Measurements from ENCODE around the gene MYO9B.

Gene MYO9B

DNA sequence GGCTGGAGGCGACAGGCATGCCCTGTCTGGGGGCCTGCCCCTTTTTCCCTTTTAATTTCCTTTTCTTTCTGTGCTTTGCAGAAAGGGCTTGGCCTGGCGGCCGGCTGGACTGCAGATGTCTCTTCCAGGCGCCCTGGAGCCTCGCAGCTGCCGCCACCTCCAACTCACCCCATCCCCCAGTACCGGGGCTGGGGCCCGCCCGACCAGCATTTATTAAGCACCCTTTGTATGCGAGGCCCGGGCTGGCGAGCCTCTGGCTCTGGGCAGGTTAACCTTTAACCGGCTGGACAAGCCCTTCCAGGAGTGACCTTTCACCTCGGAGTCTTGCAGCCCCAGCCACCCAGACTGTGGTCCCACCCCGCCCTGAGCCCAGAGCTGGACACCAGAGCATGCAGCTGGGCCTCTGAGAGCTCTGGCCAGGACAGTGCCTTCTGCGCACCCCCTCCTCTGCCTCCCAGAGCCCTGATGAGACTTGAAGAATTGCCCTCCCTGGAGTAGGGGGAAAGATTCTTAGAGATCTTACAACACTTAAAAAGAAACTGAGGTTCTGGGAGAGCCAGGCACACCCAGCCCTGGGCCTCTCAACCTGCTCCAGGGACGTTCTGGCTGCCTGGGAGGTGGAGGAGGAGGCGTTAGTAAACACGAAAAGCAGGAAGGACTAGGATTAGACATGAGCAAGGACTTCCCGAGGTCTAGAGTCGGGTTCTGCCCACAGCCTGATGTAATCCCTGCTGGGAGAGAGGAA, 171.3 kb downstream of the MYO9B start:
- peak overlapping the region; percentile 98 for H3K4me3 Mint-ChIP-seq
- H3K9me3 Mint-ChIP-seq: no peaks in the 10 kb centered on the region
- no peaks in the 10 kb centered on the region for H3K36me3 Mint-ChIP-seq
- DNase-seq (ENCODE audit: low spot score in 2 of 2): no peak
- peaks cover 16% of the 10 kb centered on the region for H3K4me1 Mint-ChIP-seq
- H3K27me3 Mint-ChIP-seq: no peaks in the 10 kb centered on the region
- peak overlapping the region; percentile 85 for H3K27ac Mint-ChIP-seq
- peak; percentile 3 for ATAC-seq (ENCODE audit: low read depth)

DNA sequence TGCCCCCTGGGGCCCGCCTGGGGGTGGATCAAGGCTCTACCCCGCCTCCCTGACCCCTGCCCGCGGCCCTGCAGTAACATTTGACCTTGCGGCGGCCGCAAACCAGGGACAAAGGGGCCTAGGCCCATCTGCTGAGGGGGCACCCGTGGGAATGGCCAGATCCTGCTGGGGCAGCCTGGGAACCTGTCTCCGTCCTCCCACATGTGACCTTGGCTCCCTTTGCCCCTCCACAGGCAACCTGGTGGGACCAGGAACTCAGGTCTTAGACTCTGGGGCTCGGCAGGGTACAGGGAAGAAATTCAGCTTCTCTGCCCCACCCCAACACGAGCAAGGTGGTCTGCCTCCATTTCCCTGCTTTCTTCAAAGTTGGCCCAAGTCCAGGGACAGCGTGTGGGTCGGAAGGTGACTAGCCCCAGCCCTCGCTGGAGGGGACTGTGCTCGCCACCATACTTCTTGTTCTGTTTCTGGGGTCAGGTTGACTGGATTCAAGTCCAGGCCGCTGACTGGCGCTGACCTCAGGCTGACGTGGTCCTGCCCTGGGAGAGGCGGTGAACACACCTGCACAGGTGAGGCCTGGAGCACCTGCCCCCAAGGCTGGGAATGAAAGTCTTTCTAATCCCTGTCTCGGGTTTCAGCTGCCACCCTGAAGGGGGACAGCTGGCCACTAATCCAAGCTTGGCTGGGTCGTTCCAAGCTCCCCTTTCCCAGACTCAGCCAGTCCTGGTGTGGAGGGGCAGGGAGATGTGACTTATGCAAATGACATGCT, 172.6 kb downstream of the MYO9B start:
- no peak for ATAC-seq (ENCODE audit: low read depth)
- no peak overlapping the region for H3K27ac Mint-ChIP-seq
- no peaks in the 10 kb centered on the region for H3K9me3 Mint-ChIP-seq
- peak overlapping the region; percentile 17 for H3K4me3 Mint-ChIP-seq
- DNase-seq (ENCODE audit: low spot score in 2 of 2): no peak
- peaks cover 12% of the 10 kb centered on the region for H3K4me1 Mint-ChIP-seq
- no peaks in the 10 kb centered on the region for H3K36me3 Mint-ChIP-seq
- H3K27me3 Mint-ChIP-seq: no peaks in the 10 kb centered on the region

DNA sequence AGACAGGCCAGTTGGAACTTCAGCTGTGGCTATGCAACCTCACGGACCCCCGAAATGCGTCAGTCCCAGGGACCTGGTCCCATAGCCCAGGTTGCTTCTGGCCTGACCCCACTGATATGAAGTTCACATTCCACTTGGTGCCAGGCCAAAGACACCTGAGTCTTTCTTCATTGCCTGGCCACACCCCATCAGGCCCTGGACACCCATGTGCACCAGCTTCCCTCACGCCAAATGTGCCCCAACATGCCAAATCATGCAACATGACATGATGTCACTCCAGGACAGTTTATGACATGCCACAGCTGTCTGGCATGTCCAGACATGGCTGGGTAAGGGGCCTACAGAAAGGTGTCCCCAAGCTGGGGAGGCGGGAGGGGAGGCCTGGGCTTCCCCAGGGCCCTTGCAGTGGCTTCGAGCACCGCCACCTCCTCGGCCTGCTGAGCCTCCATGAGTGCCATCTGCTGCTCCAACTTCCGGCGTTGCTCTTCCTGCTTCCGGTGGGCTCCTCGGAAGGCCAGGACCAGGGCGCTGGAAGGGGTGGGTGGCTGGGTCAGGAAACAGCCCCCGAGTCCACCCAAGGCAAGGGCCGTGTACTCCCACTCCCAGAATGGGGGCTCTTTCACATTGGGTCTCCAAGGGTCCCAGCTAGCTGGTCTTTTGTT, 174.4 kb downstream of the MYO9B start:
- Mint-ChIP-seq H3K4me3 (no peak overlapping the region), H3K4me1 (peaks cover 9% of the 10 kb centered on the region), H3K36me3 (no peaks in the 10 kb centered on the region), H3K27ac (no peak overlapping the region), H3K27me3 (no peaks in the 10 kb centered on the region), H3K9me3 (no peaks in the 10 kb centered on the region)
- DNase-seq (ENCODE audit: low spot score in 2 of 2) (no peak), ATAC-seq (ENCODE audit: low read depth) (no peak)

- no peak overlapping the region for H3K27ac Mint-ChIP-seq
- H3K9me3 Mint-ChIP-seq: no peaks in the 10 kb centered on the region
- no peaks in the 10 kb centered on the region for H3K4me1 Mint-ChIP-seq
- ATAC-seq (ENCODE audit: low read depth) (no peak), DNase-seq (ENCODE audit: low spot score in 2 of 2) (no peak)
- no peaks in the 10 kb centered on the region for H3K27me3 Mint-ChIP-seq
- no peaks in the 10 kb centered on the region for H3K36me3 Mint-ChIP-seq
- H3K4me3 Mint-ChIP-seq: no peak overlapping the region
These were observed 179.1 kb downstream of the MYO9B start for GRCh38 chr19:17254636-17255035.

GRCh38 chr19:17255150-17255621, 179.6 kb downstream of the MYO9B start:
- no peak overlapping the region for H3K4me3 Mint-ChIP-seq
- no peaks in the 10 kb centered on the region for H3K9me3 Mint-ChIP-seq
- ATAC-seq (ENCODE audit: low read depth) (no peak), DNase-seq (ENCODE audit: low spot score in 2 of 2) (no peak)
- no peaks in the 10 kb centered on the region for H3K27me3 Mint-ChIP-seq
- H3K36me3 Mint-ChIP-seq: no peaks in the 10 kb centered on the region
- no peak overlapping the region for H3K27ac Mint-ChIP-seq
- no peaks in the 10 kb centered on the region for H3K4me1 Mint-ChIP-seq

DNA sequence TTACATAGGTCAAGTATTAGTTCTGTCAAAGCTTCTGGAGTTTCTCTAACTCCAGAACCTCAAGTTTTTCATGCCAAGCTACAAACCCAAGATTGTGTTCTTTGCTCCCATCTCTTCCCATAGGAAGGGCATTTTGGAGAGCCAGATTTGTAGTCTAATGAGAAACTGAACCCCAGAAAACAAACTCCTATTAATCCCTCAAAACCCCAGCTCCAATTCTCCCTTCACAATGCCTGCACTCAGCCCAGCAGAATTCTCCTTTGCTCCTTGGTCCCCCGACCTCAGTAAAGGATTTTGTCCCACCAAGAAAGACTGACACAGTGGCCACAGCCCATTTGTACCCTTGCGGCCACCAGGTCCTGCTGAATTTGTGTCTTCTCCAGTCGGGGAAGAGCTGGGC, 180.6 kb downstream of the MYO9B start:
- Mint-ChIP-seq H3K4me3 (no peak overlapping the region), H3K36me3 (no peaks in the 10 kb centered on the region), H3K27me3 (no peaks in the 10 kb centered on the region), H3K4me1 (peaks cover 5% of the 10 kb centered on the region), H3K27ac (no peak overlapping the region), H3K9me3 (no peaks in the 10 kb centered on the region)
- DNase-seq (ENCODE audit: low spot score in 2 of 2): no peak
- ATAC-seq (ENCODE audit: low read depth): no peak

GRCh38 chr19:17259118-17259780, 183.7 kb downstream of the MYO9B start:
- H3K4me1 Mint-ChIP-seq: peaks cover 5% of the 10 kb centered on the region
- H3K27me3 Mint-ChIP-seq: no peaks in the 10 kb centered on the region
- no peaks in the 10 kb centered on the region for H3K36me3 Mint-ChIP-seq
- ATAC-seq (ENCODE audit: low read depth) (no peak), DNase-seq (ENCODE audit: low spot score in 2 of 2) (no peak)
- no peak overlapping the region for H3K27ac Mint-ChIP-seq
- H3K9me3 Mint-ChIP-seq: no peaks in the 10 kb centered on the region
- H3K4me3 Mint-ChIP-seq: no peak overlapping the region

DNA sequence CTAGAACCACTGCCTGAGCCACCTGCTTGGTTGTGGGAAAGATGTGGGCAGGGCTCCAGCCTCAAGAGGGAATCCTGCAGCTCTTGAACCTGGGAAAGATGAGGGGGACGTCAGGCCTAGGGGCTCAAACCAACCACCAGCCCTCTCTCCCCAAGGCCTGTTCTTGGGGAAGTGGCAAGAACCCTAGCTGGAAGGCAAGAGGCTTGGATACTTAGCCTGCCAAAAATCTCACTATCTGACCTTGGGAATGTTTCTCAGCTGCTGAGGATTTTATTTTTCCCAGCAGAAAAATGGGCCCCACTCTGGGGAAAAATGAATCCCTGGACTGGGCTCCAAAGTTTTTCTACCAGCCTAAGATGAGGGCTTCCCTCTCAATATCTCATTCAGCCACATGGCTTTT, 184.4 kb downstream of the MYO9B start:
- H3K27me3 Mint-ChIP-seq: no peaks in the 10 kb centered on the region
- H3K4me3 Mint-ChIP-seq: no peak overlapping the region
- no peaks in the 10 kb centered on the region for H3K9me3 Mint-ChIP-seq
- no peak overlapping the region for H3K27ac Mint-ChIP-seq
- ATAC-seq (ENCODE audit: low read depth) (no peak), DNase-seq (ENCODE audit: low spot score in 2 of 2) (no peak)
- H3K36me3 Mint-ChIP-seq: no peaks in the 10 kb centered on the region
- H3K4me1 Mint-ChIP-seq: peaks cover 10% of the 10 kb centered on the region

GRCh38 chr19:17260842-17261325, 185.3 kb downstream of the MYO9B start:
- Mint-ChIP-seq H3K36me3 (no peaks in the 10 kb centered on the region), H3K4me3 (no peak overlapping the region), H3K4me1 (peaks cover 10% of the 10 kb centered on the region), H3K27me3 (no peaks in the 10 kb centered on the region), H3K9me3 (no peaks in the 10 kb centered on the region), H3K27ac (no peak overlapping the region)
- ATAC-seq (ENCODE audit: low read depth) (peak; percentile 100), DNase-seq (ENCODE audit: low spot score in 2 of 2) (peak; percentile 90 to 91)

- ATAC-seq (ENCODE audit: low read depth) (no peak), DNase-seq (ENCODE audit: low spot score in 2 of 2) (no peak)
- H3K9me3 Mint-ChIP-seq: no peaks in the 10 kb centered on the region
- no peak overlapping the region for H3K4me3 Mint-ChIP-seq
- H3K27ac Mint-ChIP-seq: no peak overlapping the region
- H3K27me3 Mint-ChIP-seq: no peaks in the 10 kb centered on the region
- H3K36me3 Mint-ChIP-seq: no peaks in the 10 kb centered on the region
- H3K4me1 Mint-ChIP-seq: peaks cover 10% of the 10 kb centered on the region
These were observed 187.0 kb downstream of the MYO9B start for GRCh38 chr19:17262557-17262956.
